DMS79 (cell line): ENCODE results near the gene NDOR1.

Experiments
- DNase-seq: peaks from one replicate; lab custom pipeline; 2025; lab: John Stamatoyannopoulos, UW

The NDOR1 gene

GRCh38 chr9:137220317-137221094 is 15.0 kb downstream of the NDOR1 start:
- DNase-seq = no peak

- DNase-seq = no peak
Measured at GRCh38 chr9:137221095-137221505, 15.6 kb downstream of the NDOR1 start.

- DNase-seq = no peak
Measured at GRCh38 chr9:137221506-137222111, 16.1 kb downstream of the NDOR1 start.

GRCh38 chr9:137222190-137223077 is 16.9 kb downstream of the NDOR1 start, which contains the start of gene RNF208:
Gene RNF208, minus strand, starts transcription at chr9:137222240. Its CDS starts 1,028 bp downstream, at chr9:137221212.
- no peak for DNase-seq

- peak; percentile 96 for DNase-seq
Measured at GRCh38 chr9:137223078-137223970, 17.8 kb downstream of the NDOR1 start.

- DNase-seq = no peak
Measured at GRCh38 chr9:137224830-137225694, 19.6 kb downstream of the NDOR1 start, which contains the start of gene CYSRT1. Gene CYSRT1, plus strand, starts transcription at chr9:137225174. Its CDS starts 448 bp downstream, at chr9:137225622.

- no peak for DNase-seq
Measured at GRCh38 chr9:137225699-137226331, 20.3 kb downstream of the NDOR1 start.

- DNase-seq = no peak
Measured at GRCh38 chr9:137226338-137227053, 21.0 kb downstream of the NDOR1 start.

GRCh38 chr9:137227054-137227852 is 21.8 kb downstream of the NDOR1 start, which contains the start of gene RNF224:
Gene RNF224, plus strand, starts transcription at chr9:137227502. Its CDS starts 834 bp downstream, at chr9:137228336.
- peak; percentile 42 for DNase-seq

GRCh38 chr9:137227853-137228505 is 22.5 kb downstream of the NDOR1 start:
- DNase-seq = no peak

GRCh38 chr9:137228506-137228967 is 23.0 kb downstream of the NDOR1 start:
- DNase-seq = no peak

GRCh38 chr9:137228968-137229896 is 23.7 kb downstream of the NDOR1 start:
- DNase-seq = no peak

GRCh38 chr9:137229903-137230704 is 24.6 kb downstream of the NDOR1 start:
- DNase-seq = no peak

GRCh38 chr9:137230705-137231371 is 25.3 kb downstream of the NDOR1 start, which contains the start of gene SLC34A3:
Gene SLC34A3, plus strand, starts transcription at chr9:137230901. Its CDS starts 802 bp downstream, at chr9:137231703.
- no peak for DNase-seq
